Gastroesophageal sphincter (tissue), 4 donors: ENCODE results near the gene GNAI2. TPM values are rescaled to one million over a fixed set of nuclear protein-coding genes. Genes with fewer than 3 reads are reported as not detected.
A peak's percentile ranks its signal among the peaks of the same experiment; 100 is the strongest.
"Not testable (repeated sequence)": the region's sequence is repeated elsewhere in the genome, so short reads cannot be mapped to it uniquely, and the experiment has no call there.

ENCODE experiments used
- ATAC-seq: fragments of 150-250 bp; one replicate; pipeline ENCODE4 v1.9.1; 2016; ENCODE audit warnings: mild to moderate bottlenecking, moderate library complexity
- H3K27ac ChIP-seq, 4 donors: fragments of 200-600 bp; sonication (generic) in 3 of 4; 1 replicate in 3 of 4; 2 replicates in 1 of 4; pipeline ENCODE4 v1.5.1; 2016 to 2019
- H3K27me3 ChIP-seq: fragments of 200-600 bp; sonication (generic); one replicate; pipeline ENCODE4 v1.5.1; 2019
- H3K36me3 ChIP-seq, 2 donors: fragments of 200-600 bp; sonication (generic); one replicate each; pipeline ENCODE4 v1.5.1; 2019; ENCODE audit warnings: control low read depth in 1 of 2
- H3K4me1 ChIP-seq, 3 donors: fragments of 200-600 bp; sonication (generic); 1 replicate in 2 of 3; 2 replicates in 1 of 3; pipeline ENCODE4 v1.5.1; 2016 to 2019; ENCODE audit warnings: control low read depth in 2 of 3
- H3K4me3 ChIP-seq, 2 donors: fragments of 200-600 bp; sonication (generic); one replicate each; pipeline ENCODE4 v1.5.1; 2019; ENCODE audit warnings: mild to moderate bottlenecking in 1 of 2, moderate library complexity in 1 of 2
- H3K9me3 ChIP-seq, 3 donors: fragments of 200-600 bp; sonication (generic); one replicate each; pipeline ENCODE4 v1.5.1; 2017 to 2019; ENCODE audit warnings: control low read depth in 2 of 3
- CTCF ChIP-seq, 4 experiments: fragments of 200-600 bp in 2 of 4; fragments of 450-650 bp in 2 of 4; sonication (generic) in 1 of 4; IDR thresholded peaks; one replicate each; pipeline ENCODE4 v1.5.1; 2017 to 2019; ENCODE audit warnings: antibody characterized with exemption in 4 of 4, mild to moderate bottlenecking in 2 of 4, moderate library complexity in 2 of 4
- EP300 ChIP-seq: sonication (generic); formaldehyde crosslinking; IDR thresholded peaks from one replicate; pipeline ENCODE4 v1.6.1; 2017; ENCODE audit warnings: antibody characterized with exemption, mild to moderate bottlenecking
- POLR2A ChIP-seq, 2 donors: fragments of 450-650 bp; IDR thresholded peaks; one replicate each; pipeline ENCODE4 v1.6.1; 2017; ENCODE audit warnings: antibody characterized with exemption in 2 of 2, mild to moderate bottlenecking in 2 of 2, moderate library complexity in 1 of 2
- POLR2AphosphoS5 ChIP-seq: sonication (generic); formaldehyde crosslinking; IDR thresholded peaks from one replicate; pipeline ENCODE4 v1.6.1; 2017; ENCODE audit warnings: antibody characterized with exemption
- WGBS, 2 donors: methylation state at CpG; one replicate each; pipeline ENCODE4 v1.1.5; 2018; ENCODE audit warnings: low coverage in 1 of 2; 5-methylcytosine and 5-hydroxymethylcytosine counted together
- total RNA-seq, 4 donors: library from RNA; depleted of rRNA; stranded (reverse); fragments of >200 nt; gene quantifications; one replicate each; pipeline ENCODE4 v1.1.0, GENCODE V29; 2016

The GNAI2 gene
- total RNA-seq, 4 donors from 2014 or later: 172 to 262 (median 222) TPM

GRCh38 chr3:50242851-50243542, 7.0 kb downstream of the GNAI2 start:
- Histone ChIP-seq H3K27ac (peak overlapping the region in 3 of 4 donors; percentile 84 to 100 (median 96)), H3K9me3 (no peaks in the 10 kb centered on the region), H3K27me3 (no peaks in the 10 kb centered on the region), H3K36me3 (peaks cover 0 to 21% of the 10 kb centered on the region in 2 donors), H3K4me1 (peaks cover 3 to 100% (median 92%) of the 10 kb centered on the region in 3 donors), H3K4me3 (peak overlapping the region in 1 of 2 donors; percentile 11)
- TF ChIP-seq CTCF (IDR thresholded peaks at IDR 0.05): peak in 2 of 4 experiments; percentile 5 to 15
- no peak for TF ChIP-seq EP300
- 38% methylated on average over 4 of the region's 14 CpGs; no CpG with 5 or more reads in 1 of the 2 donors for WGBS, 2 donors
- ATAC-seq: peak; percentile 34

- Histone ChIP-seq H3K4me3 (peak overlapping the region in 1 of 2 donors; percentile 11), H3K9me3 (no peaks in the 10 kb centered on the region)
Measured at GRCh38 chr3:50243543-50243895, 7.5 kb downstream of the GNAI2 start.

GRCh38 chr3:50244813-50245212, 8.8 kb downstream of the GNAI2 start:
- Histone ChIP-seq H3K27ac (peak overlapping the region in 3 of 4 donors; percentile 84 to 100 (median 96)), H3K36me3 (peaks cover 0 to 15% of the 10 kb centered on the region in 2 donors), H3K4me1 (peaks cover 3 to 100% (median 90%) of the 10 kb centered on the region in 3 donors)
- not testable (repeated sequence) for ATAC-seq, H3K4me3 ChIP-seq, H3K9me3 ChIP-seq, H3K27me3 ChIP-seq
- WGBS, 2 donors: 59% methylated on average over 6 of the region's 6 CpGs; no CpG with 5 or more reads in 1 of the 2 donors

More at GRCh38 chr3:50243543-50243895, 7.5 kb downstream of the GNAI2 start:
- 75 to 76% methylated on average over 3 to 4 of the region's 4 CpGs for WGBS, 2 donors
- peaks cover 0 to 21% of the 10 kb centered on the region in 2 donors for H3K36me3 ChIP-seq
- ATAC-seq: no peak
- H3K27ac ChIP-seq: peak overlapping the region in 3 of 4 donors; percentile 84 to 100 (median 96)
- peaks cover 3 to 100% (median 90%) of the 10 kb centered on the region in 3 donors for H3K4me1 ChIP-seq
- no peak for TF ChIP-seq EP300
- TF ChIP-seq POLR2AphosphoS5: no peak
- no peak for TF ChIP-seq CTCF (IDR thresholded peaks at IDR 0.05)
- no peak for TF ChIP-seq POLR2A (IDR thresholded peaks at IDR 0.05)
- H3K27me3 ChIP-seq: no peaks in the 10 kb centered on the region

- Histone ChIP-seq H3K27me3 (no peaks in the 10 kb centered on the region), H3K4me3 (peak overlapping the region in 1 of 2 donors; percentile 47), H3K36me3 (peaks cover 0 to 16% of the 10 kb centered on the region in 2 donors), H3K4me1 (peaks cover 3 to 100% (median 90%) of the 10 kb centered on the region in 3 donors), H3K9me3 (no peaks in the 10 kb centered on the region), H3K27ac (peak overlapping the region in 3 of 4 donors; percentile 78 to 100 (median 96))
- 45 to 86% methylated on average over 4 to 6 of the region's 16 CpGs for WGBS, 2 donors
- TF ChIP-seq CTCF (IDR thresholded peaks at IDR 0.05): no peak
- TF ChIP-seq POLR2AphosphoS5: no peak
- TF ChIP-seq EP300: no peak
- TF ChIP-seq POLR2A (IDR thresholded peaks at IDR 0.05): no peak
- no peak for ATAC-seq
Measured at GRCh38 chr3:50245251-50245745, 9.3 kb downstream of the GNAI2 start.

- peaks cover 3 to 100% (median 91%) of the 10 kb centered on the region in 3 donors for H3K4me1 ChIP-seq
- peak overlapping the region; percentile 30 to 47 for H3K4me3 ChIP-seq
- ATAC-seq: peak; percentile 82
- H3K27ac ChIP-seq: peak overlapping the region; percentile 31 to 100 (median 87)
- H3K9me3 ChIP-seq: no peaks in the 10 kb centered on the region
- H3K36me3 ChIP-seq: peaks cover 0 to 18% of the 10 kb centered on the region in 2 donors
- H3K27me3 ChIP-seq: no peaks in the 10 kb centered on the region
- TF ChIP-seq POLR2A (IDR thresholded peaks at IDR 0.05): no peak
- TF ChIP-seq EP300: no peak
- TF ChIP-seq POLR2AphosphoS5: peak; percentile 33
- peak in 3 of 4 experiments; percentile 96 to 98 (median 98) for TF ChIP-seq CTCF (IDR thresholded peaks at IDR 0.05)
- 10% methylated on average over 3 of the region's 25 CpGs; no CpG with 5 or more reads in 1 of the 2 donors for WGBS, 2 donors
Measured at GRCh38 chr3:50245831-50246516, 10.0 kb downstream of the GNAI2 start.
